DOHH2 (cell line): ENCODE data around the gene DIS3L2.

Experiments
- EZH2phosphoT487 ChIP-seq: fragments of 200-600 bp; sonication (generic); IDR thresholded peaks from 2 replicates; pipeline ENCODE4 v1.6.1; 2017; ENCODE audit warnings: borderline replicate concordance, mild to moderate bottlenecking, antibody characterized with exemption, low read length, moderate library complexity, mixed read lengths
- TF ChIP-seq, protein P1 (sequence below): fragments of 200-600 bp; sonication (generic); IDR thresholded peaks from one replicate; pipeline ENCODE4 v1.5.1; 2014; ENCODE audit warnings: antibody characterized with exemption, mild to moderate bottlenecking, low read depth, low read length; ENCODE audit not compliant: poor library complexity, severe bottlenecking

DNA sequence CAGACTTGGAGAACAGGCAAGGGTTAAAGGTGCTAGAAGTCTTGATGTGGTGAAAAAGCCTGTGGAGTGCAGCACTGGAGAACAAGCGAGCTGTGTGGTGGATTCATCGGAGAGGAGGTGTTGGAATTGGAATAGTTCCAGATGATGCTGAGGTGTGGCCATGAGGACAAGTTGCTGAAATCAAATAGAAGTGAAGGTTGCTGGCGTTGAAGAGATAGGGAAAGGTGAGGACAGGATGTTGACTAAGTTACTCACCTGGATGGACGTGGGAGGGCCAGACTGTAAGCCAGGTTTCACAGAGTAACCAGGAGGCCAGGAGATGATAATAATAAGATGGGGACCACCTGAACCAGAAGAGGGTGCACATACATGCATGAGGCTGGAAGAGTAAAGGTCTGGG is 173.4 kb downstream of the DIS3L2 start:
- TF ChIP-seq, protein P1, sequence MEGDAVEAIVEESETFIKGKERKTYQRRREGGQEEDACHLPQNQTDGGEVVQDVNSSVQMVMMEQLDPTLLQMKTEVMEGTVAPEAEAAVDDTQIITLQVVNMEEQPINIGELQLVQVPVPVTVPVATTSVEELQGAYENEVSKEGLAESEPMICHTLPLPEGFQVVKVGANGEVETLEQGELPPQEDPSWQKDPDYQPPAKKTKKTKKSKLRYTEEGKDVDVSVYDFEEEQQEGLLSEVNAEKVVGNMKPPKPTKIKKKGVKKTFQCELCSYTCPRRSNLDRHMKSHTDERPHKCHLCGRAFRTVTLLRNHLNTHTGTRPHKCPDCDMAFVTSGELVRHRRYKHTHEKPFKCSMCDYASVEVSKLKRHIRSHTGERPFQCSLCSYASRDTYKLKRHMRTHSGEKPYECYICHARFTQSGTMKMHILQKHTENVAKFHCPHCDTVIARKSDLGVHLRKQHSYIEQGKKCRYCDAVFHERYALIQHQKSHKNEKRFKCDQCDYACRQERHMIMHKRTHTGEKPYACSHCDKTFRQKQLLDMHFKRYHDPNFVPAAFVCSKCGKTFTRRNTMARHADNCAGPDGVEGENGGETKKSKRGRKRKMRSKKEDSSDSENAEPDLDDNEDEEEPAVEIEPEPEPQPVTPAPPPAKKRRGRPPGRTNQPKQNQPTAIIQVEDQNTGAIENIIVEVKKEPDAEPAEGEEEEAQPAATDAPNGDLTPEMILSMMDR, result no peak
- TF ChIP-seq EZH2phosphoT487, result no peak
